HEK293 (cell line): ENCODE results near the gene ANKRD30A.
"Not testable (repeated sequence)": the region's sequence is repeated elsewhere in the genome, so short reads cannot be mapped to it uniquely, and the experiment has no call there.

Experiments used
- CTCF ChIA-PET: fragments of 350-600 bp; formaldehyde crosslinking; extraction: SDS; loops from one replicate; lab custom pipeline; 2021; ENCODE audit warnings: antibody characterized with exemption; lab: Yijun Ruan, JAX
- POLR2A ChIA-PET: fragments of 300-600 bp; formaldehyde crosslinking; extraction: SDS; loops from one replicate; lab custom pipeline; 2020; ENCODE audit warnings: antibody characterized with exemption, inconsistent platforms; lab: Yijun Ruan, JAX
- H3K27ac ChIP-seq: fragments of 200-500 bp; sonication (Bioruptor generic); 2 replicates; pipeline ENCODE4 v1.5.1; 2014; ENCODE audit warnings: low read depth, low read length, control low read depth, inconsistent platforms; ENCODE audit errors: extremely low read depth
- H3K36me3 ChIP-seq, 2 experiments: fragments of 200-500 bp in 1 of 2; sonication (Bioruptor generic) in 1 of 2; 1 replicate in 1 of 2; 2 replicates in 1 of 2; pipeline ENCODE4 v1.5.1; 2014 to 2017; ENCODE audit warnings: inconsistent platforms in 2 of 2, low read length in 2 of 2; ENCODE audit not compliant: control insufficient read depth in 2 of 2, insufficient read depth in 1 of 2
- H3K4me1 ChIP-seq: fragments of 200-500 bp; sonication (Bioruptor generic); 2 replicates; pipeline ENCODE4 v1.5.1; 2014; ENCODE audit warnings: mild to moderate bottlenecking, low read length, inconsistent platforms; ENCODE audit not compliant: control insufficient read depth, insufficient read depth
- H3K4me3 ChIP-seq: 2 replicates; pipeline ENCODE4 v1.5.1; 2011; ENCODE audit warnings: low read depth, mild to moderate bottlenecking, control low read depth, low read length, moderate library complexity
- H3K9me3 ChIP-seq: fragments of 200-500 bp; sonication (Bioruptor generic); 2 replicates; pipeline ENCODE4 v1.5.1; 2014; ENCODE audit warnings: low read depth, low read length, inconsistent platforms; ENCODE audit not compliant: control insufficient read depth, insufficient read depth
- KLF10 ChIP-seq: fragments of 450-650 bp; IDR thresholded peaks from 2 replicates; pipeline ENCODE4 v1.5.1; 2018; ENCODE audit warnings: missing biosample characterization, mild to moderate bottlenecking, missing genetic modification characterization
- KLF8 ChIP-seq: fragments of 450-650 bp; formaldehyde crosslinking; IDR thresholded peaks from 2 replicates; pipeline ENCODE4 v1.5.1; 2016; ENCODE audit warnings: missing biosample characterization, missing genetic modification characterization
- MEIS1 ChIP-seq: sonication (generic); formaldehyde crosslinking; IDR thresholded peaks from 2 replicates; pipeline ENCODE4 v1.8.1; 2022; ENCODE audit warnings: missing genetic modification reagents, mild to moderate bottlenecking, borderline replicate concordance
- MYNN ChIP-seq: fragments of 450-650 bp; formaldehyde crosslinking; IDR thresholded peaks from 2 replicates; pipeline ENCODE4 v1.5.1; 2016; ENCODE audit warnings: missing biosample characterization, missing genetic modification characterization, borderline replicate concordance
- MZF1 ChIP-seq: fragments of 450-650 bp; formaldehyde crosslinking; IDR thresholded peaks from 2 replicates; pipeline ENCODE4 v1.5.1; 2017; ENCODE audit warnings: missing biosample characterization, missing genetic modification characterization, borderline replicate concordance
- WT1 ChIP-seq: fragments of 450-650 bp; formaldehyde crosslinking; IDR thresholded peaks from 2 replicates; pipeline ENCODE4 v1.5.1; 2016; ENCODE audit warnings: missing biosample characterization, missing genetic modification characterization
- ZBTB6 ChIP-seq: fragments of 450-650 bp; formaldehyde crosslinking; IDR thresholded peaks from 2 replicates; pipeline ENCODE4 v1.5.1; 2017; ENCODE audit warnings: missing biosample characterization, missing genetic modification characterization
- ZNF10 ChIP-seq: fragments of 450-650 bp; formaldehyde crosslinking; IDR thresholded peaks from 2 replicates; pipeline ENCODE4 v1.5.1; 2017; ENCODE audit warnings: missing biosample characterization, missing genetic modification characterization
- ZNF132 ChIP-seq: fragments of 450-650 bp; formaldehyde crosslinking; IDR thresholded peaks from 2 replicates; pipeline ENCODE4 v1.5.1; 2017; ENCODE audit warnings: missing biosample characterization, missing genetic modification characterization, borderline replicate concordance
- ZNF148 ChIP-seq: fragments of 450-650 bp; formaldehyde crosslinking; IDR thresholded peaks from 2 replicates; pipeline ENCODE4 v1.5.0; 2017; ENCODE audit warnings: missing biosample characterization, missing genetic modification characterization, borderline replicate concordance
- ZNF174 ChIP-seq: fragments of 450-650 bp; formaldehyde crosslinking; IDR thresholded peaks from 2 replicates; pipeline ENCODE4 v1.5.0; 2017; ENCODE audit warnings: missing biosample characterization, mild to moderate bottlenecking, missing genetic modification characterization
- ZNF223 ChIP-seq: fragments of 450-650 bp; formaldehyde crosslinking; IDR thresholded peaks from 2 replicates; pipeline ENCODE4 v1.5.1; 2016; ENCODE audit warnings: missing biosample characterization, missing genetic modification characterization
- ZNF449 ChIP-seq: fragments of 450-650 bp; formaldehyde crosslinking; IDR thresholded peaks from 2 replicates; pipeline ENCODE4 v1.5.1; 2017; ENCODE audit warnings: missing biosample characterization, mild to moderate bottlenecking, missing genetic modification characterization, moderate library complexity
- ZNF501 ChIP-seq: fragments of 450-650 bp; formaldehyde crosslinking; IDR thresholded peaks from 2 replicates; pipeline ENCODE4 v1.5.1; 2016; ENCODE audit warnings: missing biosample characterization, missing genetic modification characterization
- ZNF558 ChIP-seq: fragments of 450-650 bp; formaldehyde crosslinking; IDR thresholded peaks from 2 replicates; pipeline ENCODE4 v1.5.1; 2016; ENCODE audit warnings: missing biosample characterization, missing genetic modification characterization
- ZNF670 ChIP-seq: fragments of 450-650 bp; formaldehyde crosslinking; IDR thresholded peaks from 2 replicates; pipeline ENCODE4 v1.5.1; 2016; ENCODE audit warnings: missing biosample characterization, missing genetic modification characterization, low read depth
- ZNF777 ChIP-seq: fragments of 450-650 bp; formaldehyde crosslinking; IDR thresholded peaks from 2 replicates; pipeline ENCODE4 v1.5.1; 2017; ENCODE audit warnings: missing biosample characterization, missing genetic modification characterization, borderline replicate concordance
- TF ChIP-seq, protein P1 (sequence below): fragments of 450-650 bp; formaldehyde crosslinking; IDR thresholded peaks from 2 replicates; pipeline ENCODE4 v1.5.1; 2016; ENCODE audit warnings: missing biosample characterization, missing genetic modification characterization, borderline replicate concordance
- TF ChIP-seq, protein P2 (sequence below): fragments of 450-650 bp; formaldehyde crosslinking; IDR thresholded peaks from 2 replicates; pipeline ENCODE4 v1.5.1; 2016; ENCODE audit warnings: missing biosample characterization, missing genetic modification characterization
- TF ChIP-seq, protein P3 (sequence below): fragments of 450-650 bp; formaldehyde crosslinking; IDR thresholded peaks from 2 replicates; pipeline ENCODE4 v1.5.1; 2016; ENCODE audit warnings: missing biosample characterization, missing genetic modification characterization

ANKRD30A gene

DNA sequence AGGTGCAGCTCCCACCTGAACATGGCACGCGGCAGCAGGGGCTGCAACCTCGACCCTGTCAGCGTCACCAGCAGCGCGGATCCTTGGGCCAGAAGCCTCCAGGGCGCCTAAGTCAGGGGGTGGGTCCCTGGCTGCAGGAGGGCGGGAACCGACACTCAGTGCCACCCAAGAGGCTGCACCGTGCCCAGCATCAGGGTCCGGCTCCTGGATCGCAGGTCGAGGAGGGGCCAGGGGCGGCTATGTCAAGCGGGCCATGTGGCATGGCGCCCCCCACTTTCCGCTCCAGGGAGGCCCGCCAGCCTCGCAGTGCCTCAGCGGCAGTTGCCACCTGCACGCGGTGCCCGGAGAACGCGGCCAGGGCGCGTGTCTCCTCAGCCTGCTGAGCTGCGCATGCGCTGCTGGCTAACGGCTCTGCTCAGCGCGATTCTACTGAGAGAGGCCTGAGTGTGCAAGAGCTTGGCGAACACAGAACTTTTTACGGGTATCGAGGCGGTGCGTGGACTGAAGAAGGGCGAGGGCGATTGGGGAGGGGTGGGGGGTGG, at the start of gene ANKRD30A:
Gene ANKRD30A (plus strand): TSS at position 408 of the 542 bp plus-strand sequence. CDS start 190 bp downstream, outside the sequence.
- Histone ChIP-seq H3K27ac (no peak within 1 kb of the TSS), H3K4me3 (no peak within 1 kb of the TSS), H3K4me1 (no peaks in the 10 kb centered on the region), H3K9me3 (no peaks in the 10 kb centered on the region)
- CTCF ChIA-PET, result no interaction called here
- no peak for TF ChIP-seq KLF8
- TF ChIP-seq ZNF501 (tag by site-specific recombination), result no peak
- no peak for TF ChIP-seq KLF10 (tag by site-specific recombination)
- TF ChIP-seq ZNF132 (tag by site-specific recombination), result no peak
- no peak for TF ChIP-seq WT1 (tag by site-specific recombination)
- TF ChIP-seq, all 188 proteins: peak for 0
- H3K36me3 ChIP-seq, result no peaks in the 10 kb centered on the region
- POLR2A ChIA-PET, result no interaction called here

DNA sequence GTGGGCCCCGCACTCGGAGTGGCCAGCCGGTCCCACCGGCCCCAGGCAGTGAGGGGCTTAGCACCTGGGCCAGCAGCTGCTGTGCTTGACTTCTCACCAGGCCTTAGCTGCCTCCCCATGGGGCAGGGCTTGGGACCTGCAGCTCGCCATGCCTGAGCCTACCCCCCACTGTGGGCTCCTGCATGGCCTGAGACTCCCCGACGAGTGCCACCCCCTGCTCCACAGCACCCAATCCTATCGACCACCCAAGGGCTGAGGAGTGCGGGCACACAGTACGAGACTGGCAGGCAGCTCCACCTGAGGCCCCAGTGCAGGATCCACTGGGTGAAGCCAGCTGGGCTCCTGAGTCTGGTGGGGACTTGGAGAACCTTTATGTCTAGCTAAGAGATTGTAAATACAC, 49.3 kb upstream of the ANKRD30A start:
- H3K9me3 ChIP-seq, H3K4me1 ChIP-seq, H3K4me3 ChIP-seq, POLR2A ChIA-PET, H3K36me3 ChIP-seq, H3K27ac ChIP-seq, CTCF ChIA-PET: not testable (repeated sequence)

- CTCF ChIA-PET, result interaction anchor here (0.8 to 1.1 kb wide), 2 partner anchors 23 to 36 kb away, joined by 3 to 5 read pairs; no protein-coding TSS in a partner anchor
- H3K9me3 ChIP-seq, result no peaks in the 10 kb centered on the region
- H3K4me3 ChIP-seq, result no peak overlapping the region
- H3K36me3 ChIP-seq, result no peaks in the 10 kb centered on the region
- H3K4me1 ChIP-seq, result no peaks in the 10 kb centered on the region
- POLR2A ChIA-PET, result no interaction called here
- no peak overlapping the region for H3K27ac ChIP-seq
- TF ChIP-seq MEIS1, result no peak
- no peak for TF ChIP-seq ZNF558 (tag by site-specific recombination)
- TF ChIP-seq, protein P1, sequence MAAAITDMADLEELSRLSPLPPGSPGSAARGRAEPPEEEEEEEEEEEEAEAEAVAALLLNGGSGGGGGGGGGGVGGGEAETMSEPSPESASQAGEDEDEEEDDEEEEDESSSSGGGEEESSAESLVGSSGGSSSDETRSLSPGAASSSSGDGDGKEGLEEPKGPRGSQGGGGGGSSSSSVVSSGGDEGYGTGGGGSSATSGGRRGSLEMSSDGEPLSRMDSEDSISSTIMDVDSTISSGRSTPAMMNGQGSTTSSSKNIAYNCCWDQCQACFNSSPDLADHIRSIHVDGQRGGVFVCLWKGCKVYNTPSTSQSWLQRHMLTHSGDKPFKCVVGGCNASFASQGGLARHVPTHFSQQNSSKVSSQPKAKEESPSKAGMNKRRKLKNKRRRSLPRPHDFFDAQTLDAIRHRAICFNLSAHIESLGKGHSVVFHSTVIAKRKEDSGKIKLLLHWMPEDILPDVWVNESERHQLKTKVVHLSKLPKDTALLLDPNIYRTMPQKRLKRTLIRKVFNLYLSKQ (tag by site-specific recombination), result no peak
- no peak for TF ChIP-seq ZNF777 (tag by site-specific recombination)
- TF ChIP-seq ZNF670, result no peak
- TF ChIP-seq MYNN (tag by site-specific recombination), result no peak
- TF ChIP-seq ZNF10 (tag by site-specific recombination), result no peak
- TF ChIP-seq, protein P2, sequence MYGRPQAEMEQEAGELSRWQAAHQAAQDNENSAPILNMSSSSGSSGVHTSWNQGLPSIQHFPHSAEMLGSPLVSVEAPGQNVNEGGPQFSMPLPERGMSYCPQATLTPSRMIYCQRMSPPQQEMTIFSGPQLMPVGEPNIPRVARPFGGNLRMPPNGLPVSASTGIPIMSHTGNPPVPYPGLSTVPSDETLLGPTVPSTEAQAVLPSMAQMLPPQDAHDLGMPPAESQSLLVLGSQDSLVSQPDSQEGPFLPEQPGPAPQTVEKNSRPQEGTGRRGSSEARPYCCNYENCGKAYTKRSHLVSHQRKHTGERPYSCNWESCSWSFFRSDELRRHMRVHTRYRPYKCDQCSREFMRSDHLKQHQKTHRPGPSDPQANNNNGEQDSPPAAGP (tag by site-specific recombination), result no peak
- no peak for TF ChIP-seq ZNF449 (tag by site-specific recombination)
- TF ChIP-seq MZF1 (tag by site-specific recombination), result no peak
- TF ChIP-seq ZBTB6 (tag by site-specific recombination), result no peak
- no peak for TF ChIP-seq ZNF223 (tag by site-specific recombination)
- no peak for TF ChIP-seq ZNF148 (tag by site-specific recombination)
- TF ChIP-seq, protein P3, sequence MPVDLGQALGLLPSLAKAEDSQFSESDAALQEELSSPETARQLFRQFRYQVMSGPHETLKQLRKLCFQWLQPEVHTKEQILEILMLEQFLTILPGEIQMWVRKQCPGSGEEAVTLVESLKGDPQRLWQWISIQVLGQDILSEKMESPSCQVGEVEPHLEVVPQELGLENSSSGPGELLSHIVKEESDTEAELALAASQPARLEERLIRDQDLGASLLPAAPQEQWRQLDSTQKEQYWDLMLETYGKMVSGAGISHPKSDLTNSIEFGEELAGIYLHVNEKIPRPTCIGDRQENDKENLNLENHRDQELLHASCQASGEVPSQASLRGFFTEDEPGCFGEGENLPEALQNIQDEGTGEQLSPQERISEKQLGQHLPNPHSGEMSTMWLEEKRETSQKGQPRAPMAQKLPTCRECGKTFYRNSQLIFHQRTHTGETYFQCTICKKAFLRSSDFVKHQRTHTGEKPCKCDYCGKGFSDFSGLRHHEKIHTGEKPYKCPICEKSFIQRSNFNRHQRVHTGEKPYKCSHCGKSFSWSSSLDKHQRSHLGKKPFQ (tag by site-specific recombination), result no peak
- TF ChIP-seq ZNF174 (tag by site-specific recombination), result no peak
These were observed 29.4 kb upstream of the ANKRD30A start for GRCh38 chr10:37095792-37096573.
